ENCODE measurements around the gene C1QTNF6.

- TF ChIP-seq, protein P1, sequence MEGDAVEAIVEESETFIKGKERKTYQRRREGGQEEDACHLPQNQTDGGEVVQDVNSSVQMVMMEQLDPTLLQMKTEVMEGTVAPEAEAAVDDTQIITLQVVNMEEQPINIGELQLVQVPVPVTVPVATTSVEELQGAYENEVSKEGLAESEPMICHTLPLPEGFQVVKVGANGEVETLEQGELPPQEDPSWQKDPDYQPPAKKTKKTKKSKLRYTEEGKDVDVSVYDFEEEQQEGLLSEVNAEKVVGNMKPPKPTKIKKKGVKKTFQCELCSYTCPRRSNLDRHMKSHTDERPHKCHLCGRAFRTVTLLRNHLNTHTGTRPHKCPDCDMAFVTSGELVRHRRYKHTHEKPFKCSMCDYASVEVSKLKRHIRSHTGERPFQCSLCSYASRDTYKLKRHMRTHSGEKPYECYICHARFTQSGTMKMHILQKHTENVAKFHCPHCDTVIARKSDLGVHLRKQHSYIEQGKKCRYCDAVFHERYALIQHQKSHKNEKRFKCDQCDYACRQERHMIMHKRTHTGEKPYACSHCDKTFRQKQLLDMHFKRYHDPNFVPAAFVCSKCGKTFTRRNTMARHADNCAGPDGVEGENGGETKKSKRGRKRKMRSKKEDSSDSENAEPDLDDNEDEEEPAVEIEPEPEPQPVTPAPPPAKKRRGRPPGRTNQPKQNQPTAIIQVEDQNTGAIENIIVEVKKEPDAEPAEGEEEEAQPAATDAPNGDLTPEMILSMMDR (IDR thresholded peaks at IDR 0.05), result no peak
- no peak for TF ChIP-seq POLR2A (IDR thresholded peaks at IDR 0.05)
Observed at GRCh38 chr22:37135023-37135422, 53.0 kb downstream of the C1QTNF6 start.

Data from adrenal gland (tissue), 5 donors.